ENCODE measurements around the gene SHE.

DNA sequence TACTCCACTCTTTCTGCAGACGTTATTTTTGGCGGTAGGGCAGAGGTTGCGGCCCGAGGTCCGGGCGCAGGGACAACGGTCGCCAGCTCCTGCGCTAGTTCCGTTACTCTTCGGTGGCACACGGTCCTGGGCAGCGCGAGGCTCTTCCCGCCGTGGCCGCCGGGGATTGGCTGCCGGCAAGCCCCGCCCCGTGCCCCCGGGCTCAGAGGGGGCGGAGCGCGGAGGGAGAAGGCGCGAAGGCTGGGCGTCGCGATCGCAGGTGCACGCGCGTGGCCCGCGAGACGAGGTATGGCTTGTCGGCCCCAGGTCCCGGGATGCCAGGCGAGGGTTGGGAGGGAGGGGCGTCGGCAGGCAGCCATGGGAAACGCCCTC lies 518 bp upstream of the SHE start:
- TF ChIP-seq, protein P1, sequence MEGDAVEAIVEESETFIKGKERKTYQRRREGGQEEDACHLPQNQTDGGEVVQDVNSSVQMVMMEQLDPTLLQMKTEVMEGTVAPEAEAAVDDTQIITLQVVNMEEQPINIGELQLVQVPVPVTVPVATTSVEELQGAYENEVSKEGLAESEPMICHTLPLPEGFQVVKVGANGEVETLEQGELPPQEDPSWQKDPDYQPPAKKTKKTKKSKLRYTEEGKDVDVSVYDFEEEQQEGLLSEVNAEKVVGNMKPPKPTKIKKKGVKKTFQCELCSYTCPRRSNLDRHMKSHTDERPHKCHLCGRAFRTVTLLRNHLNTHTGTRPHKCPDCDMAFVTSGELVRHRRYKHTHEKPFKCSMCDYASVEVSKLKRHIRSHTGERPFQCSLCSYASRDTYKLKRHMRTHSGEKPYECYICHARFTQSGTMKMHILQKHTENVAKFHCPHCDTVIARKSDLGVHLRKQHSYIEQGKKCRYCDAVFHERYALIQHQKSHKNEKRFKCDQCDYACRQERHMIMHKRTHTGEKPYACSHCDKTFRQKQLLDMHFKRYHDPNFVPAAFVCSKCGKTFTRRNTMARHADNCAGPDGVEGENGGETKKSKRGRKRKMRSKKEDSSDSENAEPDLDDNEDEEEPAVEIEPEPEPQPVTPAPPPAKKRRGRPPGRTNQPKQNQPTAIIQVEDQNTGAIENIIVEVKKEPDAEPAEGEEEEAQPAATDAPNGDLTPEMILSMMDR (conservative IDR thresholded peaks at IDR 0.05 in 1 of 2, IDR thresholded peaks at IDR 0.05 in 1 of 2; ENCODE audit: extremely low read depth in 1 of 2, insufficient read depth in 1 of 2, low read depth in 1 of 2, low read length in 2 of 2), result no peak
- no peak for TF ChIP-seq EZH2 (IDR thresholded peaks at IDR 0.05; ENCODE audit: borderline replicate concordance, low read length)

Data from mammary epithelial cell (primary cell).